ENCODE results near the gene GALNT14. TPM values are rescaled to one million over a fixed set of nuclear protein-coding genes. Genes with fewer than 3 reads are reported as not detected.

The GALNT14 gene
- total RNA-seq, 1 experiment from 2014 or later = 2.7 TPM

DNA sequence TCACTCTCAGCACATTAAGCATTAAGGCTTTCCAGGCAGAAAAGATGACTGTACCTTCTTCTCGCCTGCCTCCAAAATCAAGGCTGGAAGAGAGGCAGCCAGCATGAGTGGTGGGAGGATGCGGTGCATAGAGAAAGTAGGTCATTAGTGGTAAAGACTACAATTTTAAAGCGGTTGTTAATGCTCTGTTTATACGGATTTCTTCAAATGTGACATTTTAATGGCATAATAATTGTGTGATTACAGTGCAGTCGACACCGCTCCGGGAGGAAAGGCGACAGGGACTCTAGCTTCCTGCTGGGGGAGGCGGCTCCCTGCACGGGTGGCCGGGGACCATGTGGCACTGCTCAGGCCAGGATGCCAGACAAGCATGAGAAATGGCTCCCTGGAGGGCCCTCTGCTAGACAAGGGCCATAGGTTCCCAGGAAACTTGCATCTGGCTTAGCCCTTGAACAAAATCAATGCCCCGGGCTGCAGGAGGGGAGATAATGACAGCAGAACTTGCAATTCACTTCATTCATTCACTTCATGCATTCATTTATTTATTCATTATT lies 129.6 kb downstream of the GALNT14 start:
- Histone ChIP-seq H2BK12ac (ENCODE audit: insufficient read length, low read depth, low read length) (no peak overlapping the region), H3K79me1 (ENCODE audit: insufficient read depth, low read depth, low read length, poor library complexity, severe bottlenecking) (no peaks in the 10 kb centered on the region), H3K79me2 (ENCODE audit: insufficient read depth, low read length) (no peaks in the 10 kb centered on the region), H4K8ac (replicated peaks; ENCODE audit: insufficient read length, low read depth, low read length) (no peak overlapping the region), H4K5ac (ENCODE audit: insufficient read length, low read depth, low read length) (no peak overlapping the region), H2AFZ (ENCODE audit: low read length) (no peak overlapping the region), H3K23me2 (ENCODE audit: insufficient read length, low read depth, low read length, poor library complexity, severe bottlenecking) (no peaks in the 10 kb centered on the region), H2AK5ac (ENCODE audit: insufficient read length, low read length) (no peak overlapping the region), H3K14ac (ENCODE audit: insufficient read depth, low read length) (no peak overlapping the region), H2BK120ac (ENCODE audit: low read depth, low read length, poor library complexity, severe bottlenecking) (no peak overlapping the region), H3K27ac (ENCODE audit: insufficient read length, low read depth, low read length) (no peak overlapping the region), H4K20me1 (ENCODE audit: control insufficient read depth, insufficient read depth, insufficient read length) (no peaks in the 10 kb centered on the region), H3K18ac (ENCODE audit: insufficient read length, low read depth, low read length) (no peak overlapping the region), H3T11ph (ENCODE audit: low read length) (no peak overlapping the region), H3K56ac (ENCODE audit: insufficient read length, low read depth, low read length) (no peak overlapping the region), H2BK5ac (ENCODE audit: insufficient read length, low read length) (no peak overlapping the region), H3K27me3 (ENCODE audit: insufficient read depth, low read length) (no peaks in the 10 kb centered on the region), H3K23ac (ENCODE audit: insufficient read length, low read depth, low read length) (no peak overlapping the region), H3K9me3 (ENCODE audit: control insufficient read depth, low read depth, low read length) (no peaks in the 10 kb centered on the region), H4K91ac (ENCODE audit: insufficient read length, low read depth, low read length) (no peak overlapping the region), H3K4me2 (ENCODE audit: insufficient read depth, insufficient read length, low read length) (no peak overlapping the region), H3K4ac (ENCODE audit: low read depth, low read length) (no peak overlapping the region), H2BK20ac (ENCODE audit: low read depth, low read length, poor library complexity, severe bottlenecking) (no peak overlapping the region), H3K4me1 (ENCODE audit: insufficient read depth, low read length) (no peaks in the 10 kb centered on the region; the same call in 1 of the 2 replicates), H3K9ac (ENCODE audit: extremely low read depth, insufficient read length, low read length) (no peak overlapping the region), H2BK15ac (ENCODE audit: low read depth, low read length) (no peak overlapping the region)
- WGBS (ENCODE audit: extremely low coverage, insufficient read length, low lambda C conversion rate) = no CpG with 5 or more reads among the region's 12 CpGs
- Mint-ChIP-seq H3K36me3 (ENCODE audit: insufficient read depth in 1 of 3, low read depth in 3 of 3) (no peaks in the 10 kb centered on the region; a peak in 1 of 7 replicates), H3K4me3 (no peak overlapping the region), H3K27ac (no peak overlapping the region; a peak in 1 of 7 replicates), H3K27me3 (ENCODE audit: low read depth) (peaks cover 4% of the 10 kb centered on the region), H3K9me3 (no peaks in the 10 kb centered on the region; a peak in 1 of 5 replicates), H3K4me1 (peaks cover 9 to 16% of the 10 kb centered on the region in 2 experiments)
- TF ChIP-seq, protein P1, sequence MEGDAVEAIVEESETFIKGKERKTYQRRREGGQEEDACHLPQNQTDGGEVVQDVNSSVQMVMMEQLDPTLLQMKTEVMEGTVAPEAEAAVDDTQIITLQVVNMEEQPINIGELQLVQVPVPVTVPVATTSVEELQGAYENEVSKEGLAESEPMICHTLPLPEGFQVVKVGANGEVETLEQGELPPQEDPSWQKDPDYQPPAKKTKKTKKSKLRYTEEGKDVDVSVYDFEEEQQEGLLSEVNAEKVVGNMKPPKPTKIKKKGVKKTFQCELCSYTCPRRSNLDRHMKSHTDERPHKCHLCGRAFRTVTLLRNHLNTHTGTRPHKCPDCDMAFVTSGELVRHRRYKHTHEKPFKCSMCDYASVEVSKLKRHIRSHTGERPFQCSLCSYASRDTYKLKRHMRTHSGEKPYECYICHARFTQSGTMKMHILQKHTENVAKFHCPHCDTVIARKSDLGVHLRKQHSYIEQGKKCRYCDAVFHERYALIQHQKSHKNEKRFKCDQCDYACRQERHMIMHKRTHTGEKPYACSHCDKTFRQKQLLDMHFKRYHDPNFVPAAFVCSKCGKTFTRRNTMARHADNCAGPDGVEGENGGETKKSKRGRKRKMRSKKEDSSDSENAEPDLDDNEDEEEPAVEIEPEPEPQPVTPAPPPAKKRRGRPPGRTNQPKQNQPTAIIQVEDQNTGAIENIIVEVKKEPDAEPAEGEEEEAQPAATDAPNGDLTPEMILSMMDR (conservative IDR thresholded peaks at IDR 0.05) = no peak
- no peak for DNase-seq

Data from H9 (cell line).